Panc1 (cell line): Measurements from ENCODE around the gene CLDN6. TPM values are rescaled to one million over a fixed set of nuclear protein-coding genes. Genes with fewer than 3 reads are reported as not detected.

Experiments
- ATAC-seq: fragments of 200-7000 bp; cut with Tn5 transposase; 2 replicates; pipeline ENCODE4 v1.9.1; 2020; ENCODE audit warnings: mild to moderate bottlenecking, moderate library complexity
- BruUV-seq: library from RNA; stranded (reverse); fragments of 400-500 nt; replicated peaks from 2 replicates; lab custom pipeline; 2021; lab: Mats Ljungman, UMichigan
- CTCF ChIA-PET: fragments of 300-600 bp; sonication (Branson Sonifier 250); formaldehyde crosslinking; loops from one replicate; lab custom pipeline; 2022; ENCODE audit warnings: antibody characterized with exemption; lab: Charles Lee
- POLR2A ChIA-PET: fragments of 300-600 bp; sonication (Branson Sonifier 250); formaldehyde crosslinking; loops from one replicate; lab custom pipeline; 2022; ENCODE audit warnings: antibody characterized with exemption; lab: Charles Lee
- DNase-seq: peaks from one replicate; pipeline ENCODE4 v3.0.0-alpha.2; 2010; ENCODE audit warnings: low read depth, low spot score
- H3K27ac ChIP-seq: 2 replicates; pipeline ENCODE4 v1.5.1; 2011; ENCODE audit warnings: mild to moderate bottlenecking, low read length, inconsistent platforms
- H3K27me3 ChIP-seq: fragments of 200-500 bp; sonication (Bioruptor generic); 2 replicates; pipeline ENCODE4 v1.6.0; 2014; ENCODE audit warnings: low read length, inconsistent platforms; ENCODE audit not compliant: control insufficient read depth, insufficient read depth
- H3K36me3 ChIP-seq: fragments of 200-500 bp; sonication (Bioruptor generic); 2 replicates; pipeline ENCODE4 v1.5.1; 2014; ENCODE audit warnings: inconsistent platforms, mild to moderate bottlenecking, low read length, moderate library complexity; ENCODE audit not compliant: control insufficient read depth, insufficient read depth
- H3K4me1 ChIP-seq: 2 replicates; pipeline ENCODE4 v1.5.1; 2011; ENCODE audit warnings: inconsistent platforms, mild to moderate bottlenecking, low read length, moderate library complexity; ENCODE audit not compliant: control insufficient read depth, insufficient read depth
- H3K4me3 ChIP-seq, 2 experiments: 2 replicates each; pipeline ENCODE4 v1.5.1; 2011 to 2012; ENCODE audit warnings: low read depth in 2 of 2, low read length in 2 of 2, mild to moderate bottlenecking in 2 of 2, inconsistent platforms in 1 of 2, moderate library complexity in 1 of 2
- H3K9me3 ChIP-seq: fragments of 200-500 bp; sonication (Bioruptor generic); 2 replicates; pipeline ENCODE4 v1.5.1; 2014; ENCODE audit warnings: low read depth, mild to moderate bottlenecking, inconsistent platforms, low read length, moderate library complexity; ENCODE audit not compliant: control insufficient read depth, insufficient read depth
- CTCF ChIP-seq: fragments of 450-650 bp; IDR thresholded peaks from 2 replicates; pipeline ENCODE4 v1.5.1; 2017; ENCODE audit warnings: mild to moderate bottlenecking
- POLR2AphosphoS5 ChIP-seq: IDR thresholded peaks from 2 replicates; pipeline ENCODE4 v1.6.1; 2012; ENCODE audit warnings: mild to moderate bottlenecking, low read depth, low read length, moderate library complexity
- REST ChIP-seq, 2 experiments: IDR thresholded peaks; 2 replicates each; pipeline ENCODE4 v1.6.1; 2011 to 2012; ENCODE audit warnings: low read depth in 2 of 2, control low read depth in 1 of 2, low read length in 1 of 2, mild to moderate bottlenecking in 1 of 2, moderate library complexity in 1 of 2; ENCODE audit not compliant: insufficient read depth in 1 of 2
- SIN3A ChIP-seq: IDR thresholded peaks from 2 replicates; pipeline ENCODE4 v1.6.1; 2012; ENCODE audit warnings: low read depth, mild to moderate bottlenecking, low read length, moderate library complexity, borderline replicate concordance; ENCODE audit not compliant: insufficient read depth
- TCF7L2 ChIP-seq: IDR thresholded peaks from 2 replicates; pipeline ENCODE4 v1.6.1; 2011; ENCODE audit warnings: mild to moderate bottlenecking, low read depth, low read length, inconsistent platforms
- in situ Hi-C: cut with HindIII; loops from 2 replicates; pipeline ENCODE4 v1.10.0; 2016; ENCODE audit warnings: low sequenced_read_pairs, low pct_unique_long_range_greater_than_20kb
- intact Hi-C: fragments of 100-400 bp; cut with micrococcal nuclease; formaldehyde crosslinking; loops from one replicate; pipeline ENCODE4 v1.10.0; 2022; ENCODE audit not compliant: unreplicated experiment
- total RNA-seq: library from RNA; stranded (reverse); gene quantifications from one replicate; pipeline ENCODE4 v1.2.1, GENCODE V29; 2021; ENCODE audit not compliant: unreplicated experiment

Gene CLDN6
- total RNA-seq, 1 experiment from 2014 or later = 1.2 TPM

DNA sequence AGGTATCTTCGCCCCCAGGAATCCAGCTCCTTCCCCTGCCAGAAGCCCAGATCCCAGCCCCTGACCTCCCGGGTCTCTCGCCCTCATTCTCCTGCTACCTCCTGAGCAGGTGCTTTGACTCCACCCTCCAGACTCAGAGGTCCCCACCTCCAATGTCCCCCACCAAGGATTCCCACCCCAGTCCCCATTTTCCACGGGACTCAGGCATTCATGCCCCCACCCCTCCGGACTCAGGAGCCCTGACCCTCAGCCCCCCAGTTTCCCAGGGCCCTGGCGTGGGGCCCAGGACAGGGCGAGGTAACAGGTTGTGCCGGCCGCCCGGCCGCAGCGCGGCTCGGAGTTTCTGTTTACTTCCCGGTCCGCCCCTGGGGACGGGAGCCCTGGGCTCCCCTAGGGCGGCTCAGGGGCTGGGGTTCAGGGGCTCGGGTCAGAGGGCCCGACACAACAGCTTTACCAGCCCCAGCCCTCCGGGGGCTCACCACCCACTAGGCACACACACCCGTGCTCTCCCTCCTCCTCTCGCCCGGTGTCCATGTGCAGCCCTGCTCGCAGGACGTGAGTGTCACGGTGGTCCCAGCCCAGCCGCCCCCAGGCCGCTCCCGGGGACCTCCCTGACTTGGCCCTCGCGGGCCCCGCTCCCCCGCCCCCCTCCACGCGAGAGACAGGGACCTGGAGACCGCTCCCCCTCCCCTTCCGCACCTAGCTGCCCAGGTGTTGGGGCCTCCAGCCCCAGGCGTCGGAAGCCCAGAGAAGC lies 18.2 kb upstream of the CLDN6 start:
- no peak overlapping the region for H3K27ac ChIP-seq
- H3K36me3 ChIP-seq = peaks cover 3% of the 10 kb centered on the region; the same call in 1 of the 2 replicates
- peak overlapping the region in 1 of 2 experiments; percentile 30; a peak in 2 of 4 replicates for H3K4me3 ChIP-seq
- H3K9me3 ChIP-seq = no peaks in the 10 kb centered on the region
- BruUV-seq = no TSS peak
- ATAC-seq = no peak
- peaks cover 3% of the 10 kb centered on the region; the same call in 1 of the 2 replicates for H3K4me1 ChIP-seq
- POLR2A ChIA-PET = no interaction called here
- DNase-seq = no peak
- CTCF ChIA-PET = no interaction called here
- intact Hi-C loops (no loop called here), in situ Hi-C loops (no loop called here)
- TF ChIP-seq SIN3A = no peak
- no peak for TF ChIP-seq POLR2AphosphoS5
- TF ChIP-seq CTCF = no peak
- no peak for TF ChIP-seq TCF7L2
- no peak for TF ChIP-seq REST (IDR thresholded peaks at IDR 0.05; ENCODE audit: insufficient read depth in 1 of 2, low read depth in 2 of 2, low read length in 1 of 2)
- H3K27me3 ChIP-seq = no peaks in the 10 kb centered on the region; the same call in 1 of the 2 replicates

DNA sequence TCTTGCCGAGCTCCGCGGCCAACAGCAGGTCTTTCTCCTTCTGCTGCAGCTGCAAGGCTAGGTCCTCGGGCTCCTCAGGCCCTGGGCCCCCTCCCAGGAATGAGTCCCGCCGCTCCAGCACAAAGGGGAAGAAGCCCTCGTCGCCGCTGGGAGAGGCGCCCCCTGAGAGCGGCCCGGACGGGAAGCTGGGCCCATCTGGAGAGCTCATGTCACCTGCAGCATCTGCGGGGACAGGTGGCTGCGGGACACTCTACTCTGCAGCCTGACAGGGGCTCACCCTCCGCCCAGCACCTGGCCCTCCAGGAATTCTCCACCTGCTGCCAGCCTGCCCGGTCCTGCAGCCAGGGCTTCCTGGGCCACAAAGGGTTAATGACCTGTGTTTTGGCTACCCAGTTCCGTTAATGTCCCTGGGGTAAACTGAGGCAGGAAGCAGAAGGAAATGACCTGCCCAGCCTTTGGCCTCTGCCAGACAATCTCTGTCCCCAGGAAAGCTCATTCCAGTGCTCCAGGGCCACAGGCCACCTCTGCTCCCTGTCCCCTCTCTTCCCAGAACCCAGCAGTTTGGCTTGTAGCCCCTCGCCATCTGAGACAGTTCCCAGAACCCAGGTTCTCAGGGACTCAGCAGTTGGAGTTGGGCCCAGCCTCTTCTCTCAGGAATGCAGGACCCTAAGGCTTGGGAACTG lies 17.4 kb upstream of the CLDN6 start:
- H3K27ac ChIP-seq = no peak overlapping the region
- in situ Hi-C loops (no loop called here), intact Hi-C loops (no loop called here)
- no peak for DNase-seq
- TF ChIP-seq POLR2AphosphoS5 (no peak), SIN3A (no peak), CTCF (no peak), TCF7L2 (no peak), REST (IDR thresholded peaks at IDR 0.05; ENCODE audit: insufficient read depth in 1 of 2, low read depth in 2 of 2, low read length in 1 of 2) (no peak)
- H3K9me3 ChIP-seq = no peaks in the 10 kb centered on the region
- peaks cover 3% of the 10 kb centered on the region; the same call in 1 of the 2 replicates for H3K36me3 ChIP-seq
- CTCF ChIA-PET = interaction anchor here (0.6 kb wide), 1 partner anchor 407 kb away, joined by 5 read pairs; no protein-coding TSS in a partner anchor
- H3K27me3 ChIP-seq = no peaks in the 10 kb centered on the region; the same call in 1 of the 2 replicates
- POLR2A ChIA-PET = no interaction called here
- H3K4me3 ChIP-seq = no peak overlapping the region
- peaks cover 3% of the 10 kb centered on the region; the same call in 1 of the 2 replicates for H3K4me1 ChIP-seq
- ATAC-seq = no peak
- BruUV-seq = no TSS peak
